ENCODE data around the gene NRM.

NRM gene

GRCh38 chr6:30689985-30690384, 799 bp downstream of the NRM start:
- peak overlapping the region; percentile 97 for H3K4me3 ChIP-seq (ENCODE audit: low read length)
- TF ChIP-seq, protein P1, sequence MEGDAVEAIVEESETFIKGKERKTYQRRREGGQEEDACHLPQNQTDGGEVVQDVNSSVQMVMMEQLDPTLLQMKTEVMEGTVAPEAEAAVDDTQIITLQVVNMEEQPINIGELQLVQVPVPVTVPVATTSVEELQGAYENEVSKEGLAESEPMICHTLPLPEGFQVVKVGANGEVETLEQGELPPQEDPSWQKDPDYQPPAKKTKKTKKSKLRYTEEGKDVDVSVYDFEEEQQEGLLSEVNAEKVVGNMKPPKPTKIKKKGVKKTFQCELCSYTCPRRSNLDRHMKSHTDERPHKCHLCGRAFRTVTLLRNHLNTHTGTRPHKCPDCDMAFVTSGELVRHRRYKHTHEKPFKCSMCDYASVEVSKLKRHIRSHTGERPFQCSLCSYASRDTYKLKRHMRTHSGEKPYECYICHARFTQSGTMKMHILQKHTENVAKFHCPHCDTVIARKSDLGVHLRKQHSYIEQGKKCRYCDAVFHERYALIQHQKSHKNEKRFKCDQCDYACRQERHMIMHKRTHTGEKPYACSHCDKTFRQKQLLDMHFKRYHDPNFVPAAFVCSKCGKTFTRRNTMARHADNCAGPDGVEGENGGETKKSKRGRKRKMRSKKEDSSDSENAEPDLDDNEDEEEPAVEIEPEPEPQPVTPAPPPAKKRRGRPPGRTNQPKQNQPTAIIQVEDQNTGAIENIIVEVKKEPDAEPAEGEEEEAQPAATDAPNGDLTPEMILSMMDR (conservative IDR thresholded peaks at IDR 0.05; ENCODE audit: low read length): no peak
- no peak for DNase-seq (ENCODE audit: low read depth)

GRCh38 chr6:30689022-30689865, 1.5 kb downstream of the NRM start:
- TF ChIP-seq, protein P1 (conservative IDR thresholded peaks at IDR 0.05; ENCODE audit: low read length): no peak
- peak overlapping the region; percentile 93 for H3K4me3 ChIP-seq (ENCODE audit: low read length)
- DNase-seq (ENCODE audit: low read depth): no peak

- H3K4me3 ChIP-seq (ENCODE audit: low read length): peak overlapping the region; percentile 93
- TF ChIP-seq, protein P1 (conservative IDR thresholded peaks at IDR 0.05; ENCODE audit: low read length): no peak
- DNase-seq (ENCODE audit: low read depth): no peak
Observed at GRCh38 chr6:30688569-30688968, 2.2 kb downstream of the NRM start.

DNA sequence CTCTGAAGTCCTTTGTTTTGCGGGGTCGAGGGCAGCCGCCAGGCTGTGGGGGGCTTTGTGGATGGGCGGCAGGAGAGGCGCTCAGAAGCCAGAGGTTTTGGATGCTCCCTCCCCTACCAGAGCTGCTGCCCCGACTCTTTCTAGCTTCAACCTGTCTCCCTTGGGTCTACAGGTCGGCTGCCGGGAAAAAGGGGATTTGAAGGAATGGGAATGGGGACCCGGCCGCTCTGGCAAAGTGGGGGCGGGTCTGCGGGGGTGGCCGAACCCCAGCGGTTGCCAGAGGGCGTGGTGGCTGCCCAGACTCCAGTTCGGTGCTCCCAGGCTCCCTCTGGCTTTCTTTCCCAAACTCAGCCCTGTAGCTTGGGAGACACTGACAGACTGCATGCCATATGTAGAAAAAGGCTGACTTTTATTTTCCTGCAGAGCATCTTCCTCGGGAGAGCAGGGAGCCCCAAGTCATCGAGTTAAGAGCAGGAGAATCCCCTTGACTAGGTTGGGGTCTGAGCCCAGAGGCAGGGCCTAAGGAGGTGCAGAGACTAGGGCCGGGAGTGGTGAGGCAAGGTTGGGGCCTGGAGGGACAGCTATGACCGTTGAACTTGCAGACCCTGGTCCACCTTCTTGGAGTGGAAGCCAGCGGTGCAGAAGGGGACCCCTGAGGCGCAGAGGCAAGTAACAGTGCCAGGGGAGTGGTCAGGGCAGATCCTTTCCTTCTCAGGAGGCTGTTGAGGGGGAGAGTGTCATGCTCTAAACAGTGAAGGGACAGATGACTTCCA, 2.9 kb downstream of the NRM start:
- TF ChIP-seq, protein P1 (conservative IDR thresholded peaks at IDR 0.05; ENCODE audit: low read length): peak; percentile 47
- DNase-seq (ENCODE audit: low read depth): peak; percentile 67
- H3K4me3 ChIP-seq (ENCODE audit: low read length): peak overlapping the region; percentile 93

- H3K4me3 ChIP-seq (ENCODE audit: low read length): peak overlapping the region; percentile 93
- peak; percentile 99 for DNase-seq (ENCODE audit: low read depth)
- TF ChIP-seq, protein P1 (conservative IDR thresholded peaks at IDR 0.05; ENCODE audit: low read length): no peak
Observed at GRCh38 chr6:30686908-30687658, 3.7 kb downstream of the NRM start.

DNA sequence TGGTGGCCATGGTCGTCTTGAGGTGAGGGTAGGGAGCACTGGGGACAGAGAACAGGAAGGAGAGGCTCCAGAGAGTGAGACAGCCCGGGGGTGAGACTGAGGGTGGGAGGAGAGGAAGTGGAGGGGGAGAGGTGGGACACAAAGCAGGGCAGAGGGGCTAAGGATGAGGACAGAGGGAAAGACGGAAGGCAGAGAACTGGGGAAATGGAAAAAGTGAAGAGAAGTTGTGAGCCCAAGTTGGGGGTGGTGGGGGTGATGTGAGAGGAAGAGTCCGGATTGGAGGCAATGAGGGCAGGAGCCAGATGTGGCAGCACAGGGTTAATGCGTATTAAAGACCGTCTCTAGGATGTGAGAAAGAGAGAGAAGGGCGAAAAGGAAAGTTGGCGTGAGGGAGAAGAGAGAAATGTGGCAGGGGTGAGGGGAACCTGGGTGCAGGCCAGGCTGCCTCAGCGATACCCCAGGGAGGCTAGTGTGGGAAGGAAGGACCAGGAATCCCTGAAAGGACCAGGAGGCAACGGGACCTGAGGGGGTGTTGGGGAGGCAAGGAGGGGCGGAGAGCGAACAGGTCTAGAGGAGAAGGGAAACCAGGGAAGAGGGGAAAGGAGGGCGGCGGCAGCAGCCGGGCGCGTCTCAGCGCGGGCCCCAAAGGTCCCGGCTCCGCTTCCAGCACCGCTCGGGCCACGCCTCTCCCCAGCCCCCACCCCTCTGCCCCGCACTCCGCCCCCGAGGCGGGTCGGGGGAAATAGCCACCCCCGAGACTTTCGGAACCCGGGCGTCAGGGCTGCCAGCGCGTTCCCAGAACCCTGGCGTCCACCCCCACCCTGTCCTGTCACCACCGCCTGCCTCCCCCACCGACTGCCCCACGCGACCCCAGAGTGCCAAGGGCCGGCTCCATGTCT, 4.5 kb downstream of the NRM start, which contains the start of gene PPP1R18:
Gene PPP1R18 (minus strand): TSS at position 637 of the 899 bp plus-strand sequence. CDS start 627 bp downstream, at position 10.
- peak; percentile 65 for DNase-seq (ENCODE audit: low read depth)
- TF ChIP-seq, protein P1 (conservative IDR thresholded peaks at IDR 0.05; ENCODE audit: low read length): no peak
- peak within 1 kb of the TSS; percentile 93 for H3K4me3 ChIP-seq (ENCODE audit: low read length)
